Glutamatergic neuron (in vitro differentiated cells): ENCODE results near the gene STARD3. TPM values are rescaled to one million over a fixed set of nuclear protein-coding genes. Genes with fewer than 3 reads are reported as not detected.

Experiments used
- DNase-seq: peaks from one replicate; pipeline ENCODE4 v3.0.0; 2022
- H3K27ac Mint-ChIP-seq: one replicate; pipeline ENCODE4 v1.8.0; 2020; ENCODE audit warnings: mild to moderate bottlenecking, mixed read lengths, inconsistent platforms; ENCODE audit not compliant: unreplicated experiment
- H3K27me3 Mint-ChIP-seq: one replicate; pipeline ENCODE4 v1.8.0; 2020; ENCODE audit warnings: mild to moderate bottlenecking, moderate library complexity, mixed read lengths, inconsistent platforms; ENCODE audit not compliant: unreplicated experiment
- H3K36me3 Mint-ChIP-seq: one replicate; pipeline ENCODE4 v1.8.0; 2020; ENCODE audit warnings: mild to moderate bottlenecking, mixed read lengths, inconsistent platforms; ENCODE audit not compliant: unreplicated experiment
- H3K4me1 Mint-ChIP-seq: one replicate; pipeline ENCODE4 v1.8.0; 2020; ENCODE audit warnings: mild to moderate bottlenecking, low read depth, mixed read lengths, inconsistent platforms; ENCODE audit not compliant: unreplicated experiment
- H3K4me3 Mint-ChIP-seq: one replicate; pipeline ENCODE4 v1.8.0; 2020; ENCODE audit warnings: mild to moderate bottlenecking, mixed read lengths, inconsistent platforms; ENCODE audit not compliant: unreplicated experiment
- H3K9me3 Mint-ChIP-seq: one replicate; pipeline ENCODE4 v1.8.0; 2020; ENCODE audit warnings: mild to moderate bottlenecking, moderate library complexity, mixed read lengths, inconsistent platforms; ENCODE audit not compliant: unreplicated experiment
- CTCF ChIP-seq: fragments of 200-600 bp; sonication (generic); IDR thresholded peaks from one replicate; pipeline ENCODE4 v1.5.0; 2021; ENCODE audit not compliant: partially characterized antibody, unreplicated experiment
- total RNA-seq: library from RNA; stranded (reverse); fragmentation: NEBNext Ultra II Directional; extraction: Animal tissue kit (Norgen Biotek cat#: 25700); gene quantifications from one replicate; pipeline ENCODE4 v1.2.1, GENCODE V29; 2021; ENCODE audit not compliant: unreplicated experiment

STARD3 gene
- total RNA-seq, 1 donor from 2014 or later = 48.0 TPM

GRCh38 chr17:39660397-39661385 lies 23.7 kb downstream of the STARD3 start:
- no peak for TF ChIP-seq CTCF
- no peaks in the 10 kb centered on the region for H3K36me3 Mint-ChIP-seq
- H3K27ac Mint-ChIP-seq = no peak overlapping the region
- no peak overlapping the region for H3K4me3 Mint-ChIP-seq
- peaks cover 5% of the 10 kb centered on the region for H3K4me1 Mint-ChIP-seq
- H3K27me3 Mint-ChIP-seq = peaks cover 3% of the 10 kb centered on the region
- no peak for DNase-seq
- peaks cover under 1% of the 10 kb centered on the region for H3K9me3 Mint-ChIP-seq

- Mint-ChIP-seq H3K9me3 (no peaks in the 10 kb centered on the region), H3K4me3 (no peak overlapping the region), H3K4me1 (peaks cover 5% of the 10 kb centered on the region), H3K27me3 (peaks cover 4% of the 10 kb centered on the region), H3K27ac (no peak overlapping the region), H3K36me3 (no peaks in the 10 kb centered on the region)
- no peak for DNase-seq
- TF ChIP-seq CTCF = no peak
These were observed 25.0 kb downstream of the STARD3 start for GRCh38 chr17:39661744-39662541.

GRCh38 chr17:39662551-39663339 lies 25.8 kb downstream of the STARD3 start:
- peaks cover 5% of the 10 kb centered on the region for H3K4me1 Mint-ChIP-seq
- H3K9me3 Mint-ChIP-seq = no peaks in the 10 kb centered on the region
- TF ChIP-seq CTCF = no peak
- no peaks in the 10 kb centered on the region for H3K36me3 Mint-ChIP-seq
- peaks cover 5% of the 10 kb centered on the region for H3K27me3 Mint-ChIP-seq
- H3K4me3 Mint-ChIP-seq = no peak overlapping the region
- no peak overlapping the region for H3K27ac Mint-ChIP-seq
- no peak for DNase-seq

- Mint-ChIP-seq H3K9me3 (no peaks in the 10 kb centered on the region), H3K36me3 (no peaks in the 10 kb centered on the region), H3K27me3 (peaks cover 5% of the 10 kb centered on the region), H3K4me3 (no peak overlapping the region), H3K27ac (no peak overlapping the region), H3K4me1 (peaks cover 5% of the 10 kb centered on the region)
- no peak for TF ChIP-seq CTCF
- no peak for DNase-seq
These were observed 26.4 kb downstream of the STARD3 start for GRCh38 chr17:39663340-39663687.
